ENCODE data around the gene CYTH1.

- TF ChIP-seq CTCF (IDR thresholded peaks at IDR 0.05) (no peak), POLR2A (IDR thresholded peaks at IDR 0.05) (no peak)
Observed at GRCh38 chr17:78797691-78798585, 15.9 kb upstream of the CYTH1 start.

Data from testis (tissue), 2 donors.